HG03354 (cell line): ENCODE data around the gene CSTF2T.
"Not testable (repeated sequence)": the region's sequence is repeated elsewhere in the genome, so short reads cannot be mapped to it uniquely, and the experiment has no call there.

Experiments
- ATAC-seq: cut with Tn5 transposase; IDR thresholded peaks from one replicate; pipeline ENCODE4 v1.9.1; 2021; ENCODE audit warnings: mild to moderate bottlenecking; ENCODE audit not compliant: unreplicated experiment, poor library complexity, severe bottlenecking

Gene CSTF2T

GRCh38 chr10:51700228-51700817, 928 bp upstream of the CSTF2T start:
- no peak for ATAC-seq

- peak; percentile 35 for ATAC-seq
These were observed 285 bp downstream of the CSTF2T start for GRCh38 chr10:51699145-51699474.

- ATAC-seq, result no peak
These were observed 827 bp downstream of the CSTF2T start for GRCh38 chr10:51698473-51699063.

GRCh38 chr10:51696251-51696650, 3.1 kb downstream of the CSTF2T start:
- no peak for ATAC-seq

GRCh38 chr10:51694086-51694768, 5.2 kb downstream of the CSTF2T start:
- no peak for ATAC-seq

GRCh38 chr10:51691135-51691534, 8.3 kb downstream of the CSTF2T start:
- no peak for ATAC-seq

- no peak for ATAC-seq
These were observed 9.9 kb downstream of the CSTF2T start for GRCh38 chr10:51689536-51689935.

GRCh38 chr10:51688826-51689225, 10.6 kb downstream of the CSTF2T start:
- ATAC-seq, result not testable (repeated sequence)

- ATAC-seq, result no peak
These were observed 12.1 kb downstream of the CSTF2T start for GRCh38 chr10:51687296-51687695.

GRCh38 chr10:51685768-51686167, 13.6 kb downstream of the CSTF2T start:
- no peak for ATAC-seq

- ATAC-seq, result no peak
These were observed 16.2 kb downstream of the CSTF2T start for GRCh38 chr10:51683031-51683691.

- ATAC-seq, result no peak
These were observed 19.6 kb downstream of the CSTF2T start for GRCh38 chr10:51679841-51680240.

- no peak for ATAC-seq
These were observed 24.3 kb downstream of the CSTF2T start for GRCh38 chr10:51675088-51675487.

GRCh38 chr10:51672039-51672535, 27.3 kb downstream of the CSTF2T start:
- ATAC-seq, result no peak

- ATAC-seq, result no peak
These were observed 30.4 kb downstream of the CSTF2T start for GRCh38 chr10:51669041-51669440.

- ATAC-seq, result no peak
These were observed 31.1 kb downstream of the CSTF2T start for GRCh38 chr10:51668336-51668689.

GRCh38 chr10:51667678-51668335, 31.6 kb downstream of the CSTF2T start:
- no peak for ATAC-seq

GRCh38 chr10:51666456-51666855, 32.9 kb downstream of the CSTF2T start:
- no peak for ATAC-seq

- ATAC-seq, result no peak
These were observed 36.3 kb downstream of the CSTF2T start for GRCh38 chr10:51663086-51663485.

- ATAC-seq, result no peak
These were observed 40.1 kb downstream of the CSTF2T start for GRCh38 chr10:51659344-51659743.
